NCI-H2196 (cell line): ENCODE data around the gene RAB15.

Experiments
- DNase-seq: peaks from one replicate; lab custom pipeline; 2025; ENCODE audit not compliant: unreplicated experiment; lab: John Stamatoyannopoulos, UW

RAB15 gene

GRCh38 chr14:64990939-64991338 is 18.8 kb upstream of the RAB15 start:
- no peak for DNase-seq

- DNase-seq: no peak
Measured at GRCh38 chr14:64990296-64990695, 18.2 kb upstream of the RAB15 start.

- DNase-seq: no peak
Measured at GRCh38 chr14:64987438-64987767, 15.3 kb upstream of the RAB15 start.

- DNase-seq: peak; percentile 96
Measured at GRCh38 chr14:64986648-64987437, 14.7 kb upstream of the RAB15 start, which contains the start of gene FNTB. Gene FNTB (plus strand): TSS chr14:64986895. CDS start chr14:64986954, 59 bp downstream.

- peak; percentile 62 for DNase-seq
Measured at GRCh38 chr14:64983439-64984310, 11.5 kb upstream of the RAB15 start.

GRCh38 chr14:64979336-64980074 is 7.4 kb upstream of the RAB15 start:
- DNase-seq: peak; percentile 28

GRCh38 chr14:64974563-64974962 is 2.4 kb upstream of the RAB15 start:
- no peak for DNase-seq

GRCh38 chr14:64973826-64974225 is 1.7 kb upstream of the RAB15 start:
- no peak for DNase-seq

GRCh38 chr14:64973026-64973442 is 898 bp upstream of the RAB15 start:
- no peak for DNase-seq

GRCh38 chr14:64971491-64971942 is 619 bp downstream of the RAB15 start:
- DNase-seq: no peak

GRCh38 chr14:64970776-64971477 is 1.2 kb downstream of the RAB15 start:
- peak; percentile 17 for DNase-seq

- no peak for DNase-seq
Measured at GRCh38 chr14:64970041-64970440, 2.1 kb downstream of the RAB15 start.

- no peak for DNase-seq
Measured at GRCh38 chr14:64968651-64969050, 3.5 kb downstream of the RAB15 start.

- no peak for DNase-seq
Measured at GRCh38 chr14:64968167-64968566, 4.0 kb downstream of the RAB15 start.

GRCh38 chr14:64966976-64967375 is 5.2 kb downstream of the RAB15 start:
- peak; percentile 26 for DNase-seq

GRCh38 chr14:64965356-64966000 is 6.7 kb downstream of the RAB15 start:
- DNase-seq: peak; percentile 21

- DNase-seq: no peak
Measured at GRCh38 chr14:64963611-64964010, 8.5 kb downstream of the RAB15 start.

GRCh38 chr14:64960762-64961276 is 11.3 kb downstream of the RAB15 start:
- peak; percentile 90 for DNase-seq

- DNase-seq: no peak
Measured at GRCh38 chr14:64958743-64959142, 13.4 kb downstream of the RAB15 start.

GRCh38 chr14:64958201-64958600 is 13.9 kb downstream of the RAB15 start:
- DNase-seq: no peak
